ENCODE measurements around the gene CCS. TPM values are rescaled to one million over a fixed set of nuclear protein-coding genes. Genes with fewer than 3 reads are reported as not detected.
"Not testable (repeated sequence)": the region's sequence is repeated elsewhere in the genome, so short reads cannot be mapped to it uniquely, and the experiment has no call there.

CCS gene
- total RNA-seq, 1 donor from 2014 or later = 79.8 TPM

GRCh38 chr11:66600219-66600618 is 7.2 kb downstream of the CCS start:
- H3K36me3 Mint-ChIP-seq = peaks cover 17% of the 10 kb centered on the region
- no peak for DNase-seq (ENCODE audit: low spot score in 2 of 2, unreplicated experiment in 2 of 2)
- H3K9me3 Mint-ChIP-seq = no peaks in the 10 kb centered on the region
- H3K4me1 Mint-ChIP-seq = peaks cover 10% of the 10 kb centered on the region
- H3K27me3 Mint-ChIP-seq (ENCODE audit: low read depth) = no peaks in the 10 kb centered on the region
- no peak for TF ChIP-seq CTCF (IDR thresholded peaks at IDR 0.05; ENCODE audit: unreplicated experiment)
- H3K27ac Mint-ChIP-seq = no peak overlapping the region
- H3K4me3 Mint-ChIP-seq = no peak overlapping the region

GRCh38 chr11:66600631-66601233 is 7.7 kb downstream of the CCS start:
- no peak for DNase-seq (ENCODE audit: low spot score in 2 of 2, unreplicated experiment in 2 of 2)
- Mint-ChIP-seq H3K4me3 (no peak overlapping the region), H3K9me3 (no peaks in the 10 kb centered on the region), H3K4me1 (peaks cover 5% of the 10 kb centered on the region), H3K27me3 (ENCODE audit: low read depth) (no peaks in the 10 kb centered on the region), H3K36me3 (peaks cover 18% of the 10 kb centered on the region), H3K27ac (no peak overlapping the region)
- no peak for TF ChIP-seq CTCF (IDR thresholded peaks at IDR 0.05; ENCODE audit: unreplicated experiment)

- no peak for TF ChIP-seq CTCF (IDR thresholded peaks at IDR 0.05; ENCODE audit: unreplicated experiment)
- Mint-ChIP-seq H3K36me3 (peaks cover 18% of the 10 kb centered on the region), H3K9me3 (no peaks in the 10 kb centered on the region), H3K27me3 (ENCODE audit: low read depth) (no peaks in the 10 kb centered on the region), H3K4me1 (peaks cover 4% of the 10 kb centered on the region), H3K27ac (no peak overlapping the region), H3K4me3 (no peak overlapping the region)
- no peak for DNase-seq (ENCODE audit: low spot score in 2 of 2, unreplicated experiment in 2 of 2)
These were observed 10.1 kb downstream of the CCS start for GRCh38 chr11:66603072-66603471.

GRCh38 chr11:66604155-66604554 is 11.2 kb downstream of the CCS start:
- Mint-ChIP-seq H3K4me1 (peaks cover 4% of the 10 kb centered on the region), H3K4me3 (no peak overlapping the region), H3K9me3 (no peaks in the 10 kb centered on the region), H3K36me3 (peaks cover 18% of the 10 kb centered on the region), H3K27ac (no peak overlapping the region), H3K27me3 (ENCODE audit: low read depth) (no peaks in the 10 kb centered on the region)
- no peak for DNase-seq (ENCODE audit: low spot score in 2 of 2, unreplicated experiment in 2 of 2)
- no peak for TF ChIP-seq CTCF (IDR thresholded peaks at IDR 0.05; ENCODE audit: unreplicated experiment)

GRCh38 chr11:66606608-66607007 is 13.6 kb downstream of the CCS start:
- H3K4me1 Mint-ChIP-seq; H3K4me3 Mint-ChIP-seq; H3K27ac Mint-ChIP-seq; H3K9me3 Mint-ChIP-seq; DNase-seq (ENCODE audit: low spot score in 2 of 2, unreplicated experiment in 2 of 2); H3K27me3 Mint-ChIP-seq (ENCODE audit: low read depth): not testable (repeated sequence)
- H3K36me3 Mint-ChIP-seq = peaks cover 13% of the 10 kb centered on the region

GRCh38 chr11:66607126-66607834 is 14.3 kb downstream of the CCS start:
- Mint-ChIP-seq H3K27me3 (ENCODE audit: low read depth) (no peaks in the 10 kb centered on the region), H3K9me3 (no peaks in the 10 kb centered on the region), H3K27ac (no peak overlapping the region), H3K4me3 (no peak overlapping the region), H3K36me3 (peaks cover 13% of the 10 kb centered on the region), H3K4me1 (no peaks in the 10 kb centered on the region)
- no peak for TF ChIP-seq CTCF (IDR thresholded peaks at IDR 0.05; ENCODE audit: unreplicated experiment)
- no peak for DNase-seq (ENCODE audit: low spot score in 2 of 2, unreplicated experiment in 2 of 2)
